HEK293 (cell line): ENCODE measurements around the gene PPFIA1.
A peak's percentile ranks its signal among the peaks of the same experiment; 100 is the strongest.

ENCODE experiments used
- CTCF ChIA-PET: fragments of 350-600 bp; formaldehyde crosslinking; extraction: SDS; loops from one replicate; lab custom pipeline; 2021; ENCODE audit warnings: antibody characterized with exemption; lab: Yijun Ruan, JAX
- POLR2A ChIA-PET: fragments of 300-600 bp; formaldehyde crosslinking; extraction: SDS; loops from one replicate; lab custom pipeline; 2020; ENCODE audit warnings: antibody characterized with exemption, inconsistent platforms; lab: Yijun Ruan, JAX
- H3K27ac ChIP-seq: fragments of 200-500 bp; sonication (Bioruptor generic); 2 replicates; pipeline ENCODE4 v1.5.1; 2014; ENCODE audit warnings: low read depth, low read length, control low read depth, inconsistent platforms; ENCODE audit errors: extremely low read depth
- H3K36me3 ChIP-seq, 2 experiments: fragments of 200-500 bp in 1 of 2; sonication (Bioruptor generic) in 1 of 2; 1 replicate in 1 of 2; 2 replicates in 1 of 2; pipeline ENCODE4 v1.5.1; 2014 to 2017; ENCODE audit warnings: inconsistent platforms in 2 of 2, low read length in 2 of 2; ENCODE audit not compliant: control insufficient read depth in 2 of 2, insufficient read depth in 1 of 2
- H3K4me1 ChIP-seq: fragments of 200-500 bp; sonication (Bioruptor generic); 2 replicates; pipeline ENCODE4 v1.5.1; 2014; ENCODE audit warnings: mild to moderate bottlenecking, low read length, inconsistent platforms; ENCODE audit not compliant: control insufficient read depth, insufficient read depth
- H3K4me3 ChIP-seq: 2 replicates; pipeline ENCODE4 v1.5.1; 2011; ENCODE audit warnings: low read depth, mild to moderate bottlenecking, control low read depth, low read length, moderate library complexity
- H3K9me3 ChIP-seq: fragments of 200-500 bp; sonication (Bioruptor generic); 2 replicates; pipeline ENCODE4 v1.5.1; 2014; ENCODE audit warnings: low read depth, low read length, inconsistent platforms; ENCODE audit not compliant: control insufficient read depth, insufficient read depth
- AEBP2 ChIP-seq: fragments of 450-650 bp; formaldehyde crosslinking; IDR thresholded peaks from 2 replicates; pipeline ENCODE4 v1.5.1; 2016; ENCODE audit warnings: missing biosample characterization, missing genetic modification characterization, borderline replicate concordance
- BCL6B ChIP-seq: fragments of 450-650 bp; formaldehyde crosslinking; IDR thresholded peaks from 2 replicates; pipeline ENCODE4 v1.5.1; 2017; ENCODE audit warnings: missing biosample characterization, missing genetic modification characterization
- GLIS1 ChIP-seq: fragments of 450-650 bp; formaldehyde crosslinking; IDR thresholded peaks from 2 replicates; pipeline ENCODE4 v1.5.1; 2016; ENCODE audit warnings: missing biosample characterization, missing genetic modification characterization
- OVOL3 ChIP-seq: fragments of 450-650 bp; formaldehyde crosslinking; IDR thresholded peaks from 2 replicates; pipeline ENCODE4 v1.5.1; 2016; ENCODE audit warnings: missing biosample characterization, missing genetic modification characterization
- SP2 ChIP-seq: fragments of 450-650 bp; formaldehyde crosslinking; IDR thresholded peaks from 2 replicates; pipeline ENCODE4 v1.5.1; 2016; ENCODE audit warnings: missing biosample characterization, missing genetic modification characterization
- SP3 ChIP-seq: fragments of 450-650 bp; formaldehyde crosslinking; IDR thresholded peaks from 2 replicates; pipeline ENCODE4 v1.5.1; 2016; ENCODE audit warnings: missing biosample characterization, missing genetic modification characterization
- TRIM28 ChIP-seq: IDR thresholded peaks from 2 replicates; pipeline ENCODE4 v1.6.1; 2011; ENCODE audit warnings: low read length, control low read depth, borderline replicate concordance
- ZEB2 ChIP-seq: fragments of 450-650 bp; formaldehyde crosslinking; IDR thresholded peaks from 2 replicates; pipeline ENCODE4 v1.5.1; 2016; ENCODE audit warnings: missing biosample characterization, missing genetic modification characterization
- ZFHX2 ChIP-seq: fragments of 450-650 bp; formaldehyde crosslinking; conservative IDR thresholded peaks from 2 replicates; pipeline ENCODE4 v1.5.1; 2016; ENCODE audit warnings: missing biosample characterization, missing genetic modification characterization
- ZFP69B ChIP-seq: fragments of 450-650 bp; formaldehyde crosslinking; IDR thresholded peaks from 2 replicates; pipeline ENCODE4 v1.5.1; 2016; ENCODE audit warnings: missing biosample characterization, missing genetic modification characterization
- ZNF133 ChIP-seq: fragments of 450-650 bp; formaldehyde crosslinking; IDR thresholded peaks from 2 replicates; pipeline ENCODE4 v1.5.1; 2016; ENCODE audit warnings: missing biosample characterization, missing genetic modification characterization
- ZNF366 ChIP-seq: fragments of 450-650 bp; formaldehyde crosslinking; conservative IDR thresholded peaks from 2 replicates; pipeline ENCODE4 v1.5.1; 2016; ENCODE audit warnings: missing biosample characterization, missing genetic modification characterization
- ZNF426 ChIP-seq: fragments of 450-650 bp; formaldehyde crosslinking; IDR thresholded peaks from 2 replicates; pipeline ENCODE4 v1.5.1; 2017; ENCODE audit warnings: missing biosample characterization, missing genetic modification characterization, mild to moderate bottlenecking, inconsistent platforms, moderate library complexity
- ZNF433 ChIP-seq: fragments of 450-650 bp; formaldehyde crosslinking; IDR thresholded peaks from 2 replicates; pipeline ENCODE4 v1.5.1; 2016; ENCODE audit warnings: missing biosample characterization, missing genetic modification characterization, low read depth
- ZNF610 ChIP-seq: fragments of 450-650 bp; formaldehyde crosslinking; IDR thresholded peaks from 2 replicates; pipeline ENCODE4 v1.5.1; 2016; ENCODE audit warnings: missing biosample characterization, missing genetic modification characterization, borderline replicate concordance
- ZNF626 ChIP-seq: fragments of 450-650 bp; sonication (Bioruptor Pico); formaldehyde crosslinking; IDR thresholded peaks from 2 replicates; pipeline ENCODE4 v1.5.1; 2018; ENCODE audit warnings: missing biosample characterization, missing genetic modification characterization, inconsistent platforms
- ZNF660 ChIP-seq: fragments of 450-650 bp; IDR thresholded peaks from 2 replicates; pipeline ENCODE4 v1.5.1; 2018; ENCODE audit warnings: missing biosample characterization, mild to moderate bottlenecking, missing genetic modification characterization
- ZNF664 ChIP-seq: fragments of 450-650 bp; formaldehyde crosslinking; IDR thresholded peaks from 2 replicates; pipeline ENCODE4 v1.5.1; 2016; ENCODE audit warnings: missing biosample characterization, missing genetic modification characterization
- ZNF776 ChIP-seq: fragments of 450-650 bp; formaldehyde crosslinking; IDR thresholded peaks from 2 replicates; pipeline ENCODE4 v1.5.0; 2017; ENCODE audit warnings: missing biosample characterization, missing genetic modification characterization, borderline replicate concordance
- ZNF777 ChIP-seq: fragments of 450-650 bp; formaldehyde crosslinking; IDR thresholded peaks from 2 replicates; pipeline ENCODE4 v1.5.1; 2017; ENCODE audit warnings: missing biosample characterization, missing genetic modification characterization, borderline replicate concordance

Gene PPFIA1

GRCh38 chr11:70263363-70263762, 7.1 kb upstream of the PPFIA1 start:
- ChIA-PET CTCF (no interaction called here), POLR2A (no interaction called here)
- TF ChIP-seq ZNF664 (no peak), SP2 (tag by site-specific recombination) (no peak), AEBP2 (tag by site-specific recombination) (no peak)
- Histone ChIP-seq H3K27ac (no peak overlapping the region), H3K4me1 (no peaks in the 10 kb centered on the region), H3K4me3 (no peak overlapping the region), H3K9me3 (no peaks in the 10 kb centered on the region), H3K36me3 (no peaks in the 10 kb centered on the region)

GRCh38 chr11:70265341-70265740, 5.1 kb upstream of the PPFIA1 start:
- no peaks in the 10 kb centered on the region for H3K36me3 ChIP-seq
- no peaks in the 10 kb centered on the region for H3K4me1 ChIP-seq
- CTCF ChIA-PET = interaction anchor here (0.5 to 0.6 kb wide), 2 partner anchors 33 to 37 kb away, joined by 4 to 5 read pairs; no protein-coding TSS in a partner anchor
- TF ChIP-seq OVOL3 (tag by site-specific recombination) = no peak
- TF ChIP-seq ZNF133 (tag by site-specific recombination) = no peak
- TF ChIP-seq, all 188 proteins: peak for 0
- Histone ChIP-seq H3K4me3 (no peak overlapping the region), H3K9me3 (no peaks in the 10 kb centered on the region), H3K27ac (no peak overlapping the region)
- POLR2A ChIA-PET = no interaction called here

GRCh38 chr11:70267405-70267950, 3.0 kb upstream of the PPFIA1 start:
- no peaks in the 10 kb centered on the region for H3K9me3 ChIP-seq
- POLR2A ChIA-PET = no interaction called here
- TF ChIP-seq ZNF776 (no peak), ZNF426 (no peak), ZNF366 (peak; percentile 61; the same call in 1 of the 2 replicates)
- no peaks in the 10 kb centered on the region for H3K4me1 ChIP-seq
- H3K27ac ChIP-seq = no peak overlapping the region
- H3K36me3 ChIP-seq = peaks cover 0 to 7% of the 10 kb centered on the region in 2 experiments; a peak in 1 of 3 replicates
- no peak overlapping the region for H3K4me3 ChIP-seq
- CTCF ChIA-PET = no interaction called here

GRCh38 chr11:70268526-70268925, 2.0 kb upstream of the PPFIA1 start:
- CTCF ChIA-PET = no interaction called here
- H3K9me3 ChIP-seq = no peaks in the 10 kb centered on the region
- POLR2A ChIA-PET = no interaction called here
- H3K4me3 ChIP-seq = no peak overlapping the region
- H3K27ac ChIP-seq = no peak overlapping the region
- H3K4me1 ChIP-seq = no peaks in the 10 kb centered on the region
- peaks cover 4 to 18% of the 10 kb centered on the region in 2 experiments; a peak in 2 of 3 replicates for H3K36me3 ChIP-seq
- no peak for TF ChIP-seq ZFP69B (tag by site-specific recombination)

- POLR2A ChIA-PET = interaction anchor here (0.5 to 1.4 kb wide), 3 partner anchors 68 to 1182 kb away, joined by 3 to 8 read pairs (median 3); partner anchors contain the start of genes FADD and NADSYN1
- H3K9me3 ChIP-seq = no peaks in the 10 kb centered on the region
- peak overlapping the region; percentile 86 for H3K27ac ChIP-seq
- no peak for TF ChIP-seq ZNF610 (tag by site-specific recombination)
- no peak for TF ChIP-seq ZNF777 (tag by site-specific recombination)
- no peak for TF ChIP-seq BCL6B (tag by site-specific recombination)
- TF ChIP-seq ZNF366 = 0 out of 2 replicates have a peak, but pooled peaks have one; percentile 42
- TF ChIP-seq ZEB2 (tag by site-specific recombination) = 0 out of 2 replicates have a peak, but pooled peaks have one; percentile 19
- TF ChIP-seq TRIM28 = no peak
- TF ChIP-seq ZNF626 (tag by site-specific recombination) = no peak
- TF ChIP-seq ZNF433 (tag by site-specific recombination) = no peak
- TF ChIP-seq GLIS1 = peak; percentile 70
- TF ChIP-seq ZFHX2 (tag by site-specific recombination) = 0 out of 2 replicates have a peak, but pooled peaks have one; percentile 14
- peak; percentile 38; the same call in 1 of the 2 replicates for TF ChIP-seq SP3 (tag by site-specific recombination)
- no peak for TF ChIP-seq ZNF660
Measured at GRCh38 chr11:70270877-70271648, 573 bp downstream of the PPFIA1 start.

More at GRCh38 chr11:70270877-70271648, 573 bp downstream of the PPFIA1 start:
- H3K4me3 ChIP-seq = peak overlapping the region; percentile 88
- peaks cover 4 to 43% of the 10 kb centered on the region in 2 experiments; a peak in 2 of 3 replicates for H3K36me3 ChIP-seq
- CTCF ChIA-PET = no interaction called here
- H3K4me1 ChIP-seq = no peaks in the 10 kb centered on the region
